Measurements from ENCODE around the gene GREB1.

The GREB1 gene

GRCh38 chr2:11647834-11648600 lies 114.2 kb downstream of the GREB1 start:
- DNase-seq (ENCODE audit: low spot score): no peak
- no peak overlapping the region for H3K4me3 ChIP-seq
- H3K27ac ChIP-seq: no peak overlapping the region
- TF ChIP-seq CTCF (IDR thresholded peaks at IDR 0.05): no peak

GRCh38 chr2:11649093-11649492 lies 115.2 kb downstream of the GREB1 start:
- no peak for TF ChIP-seq CTCF (IDR thresholded peaks at IDR 0.05)
- no peak for DNase-seq (ENCODE audit: low spot score)

GRCh38 chr2:11651856-11652548 lies 118.2 kb downstream of the GREB1 start:
- no peak for TF ChIP-seq CTCF (IDR thresholded peaks at IDR 0.05)
- no peak overlapping the region for H3K4me3 ChIP-seq
- H3K27ac ChIP-seq: no peak overlapping the region
- DNase-seq (ENCODE audit: low spot score): no peak

More at GRCh38 chr2:11649093-11649492, 115.2 kb downstream of the GREB1 start:
- no peak overlapping the region for H3K27ac ChIP-seq
- no peak overlapping the region for H3K4me3 ChIP-seq

- Histone ChIP-seq H3K4me3 (no peak overlapping the region), H3K27ac (peak overlapping the region in 1 of 2 donors; percentile 21)
- no peak for TF ChIP-seq CTCF (IDR thresholded peaks at IDR 0.05)
- no peak for DNase-seq (ENCODE audit: low spot score)
Measured at GRCh38 chr2:11652553-11652952, 118.7 kb downstream of the GREB1 start.

GRCh38 chr2:11655495-11655894 lies 121.7 kb downstream of the GREB1 start:
- no peak for TF ChIP-seq CTCF (IDR thresholded peaks at IDR 0.05)
- no peak for DNase-seq (ENCODE audit: low spot score)
- Histone ChIP-seq H3K27ac (no peak overlapping the region), H3K4me3 (no peak overlapping the region)

GRCh38 chr2:11656252-11656651 lies 122.4 kb downstream of the GREB1 start:
- TF ChIP-seq CTCF (IDR thresholded peaks at IDR 0.05): no peak
- Histone ChIP-seq H3K27ac (no peak overlapping the region), H3K4me3 (no peak overlapping the region)
- no peak for DNase-seq (ENCODE audit: low spot score)

- TF ChIP-seq CTCF (IDR thresholded peaks at IDR 0.05): no peak
- no peak overlapping the region for H3K4me3 ChIP-seq
- no peak overlapping the region for H3K27ac ChIP-seq
- no peak for DNase-seq (ENCODE audit: low spot score)
Measured at GRCh38 chr2:11656671-11657101, 122.8 kb downstream of the GREB1 start.
